K562 (cell line): ENCODE results near the gene OR2V2. TPM values are rescaled to one million over a fixed set of nuclear protein-coding genes. Genes with fewer than 3 reads are reported as not detected.

ENCODE experiments used
- ATF1 ChIP-seq, 2 experiments: fragments of 450-650 bp in 1 of 2; IDR thresholded peaks; 2 replicates each; pipeline ENCODE4 v1.6.1; 2016; ENCODE audit warnings: missing compliant biosample characterization in 1 of 2, missing genetic modification characterization in 1 of 2
- ATF4 ChIP-seq: fragments of 450-650 bp; formaldehyde crosslinking; IDR thresholded peaks from 2 replicates; pipeline ENCODE4 v1.4.0; 2022; ENCODE audit warnings: mild to moderate bottlenecking, moderate library complexity
- CREB3 ChIP-seq: fragments of 450-650 bp; conservative IDR thresholded peaks from 2 replicates; pipeline ENCODE4 v1.6.1; 2016; ENCODE audit warnings: missing genetic modification characterization, low read depth, mild to moderate bottlenecking, missing compliant biosample characterization, moderate library complexity
- DMBX1 ChIP-seq: fragments of 250-450 bp; sonication (Bioruptor Pico); IDR thresholded peaks from 2 replicates; pipeline ENCODE4 v1.8.0; 2022; ENCODE audit warnings: inconsistent platforms, mild to moderate bottlenecking, moderate library complexity, borderline replicate concordance
- EGR1 ChIP-seq: fragments of 450-650 bp; conservative IDR thresholded peaks from 2 replicates; pipeline ENCODE4 v1.6.1; 2017; ENCODE audit warnings: mild to moderate bottlenecking
- ELF4 ChIP-seq: fragments of 450-650 bp; formaldehyde crosslinking; IDR thresholded peaks from 2 replicates; pipeline ENCODE4 v1.4.0; 2022; ENCODE audit warnings: missing genetic modification characterization
- EP400 ChIP-seq: fragments of 450-650 bp; IDR thresholded peaks from 2 replicates; pipeline ENCODE4 v1.6.1; 2017; ENCODE audit warnings: antibody characterized with exemption, mild to moderate bottlenecking, moderate library complexity
- HDAC1 ChIP-seq, 2 experiments: fragments of 450-650 bp; IDR thresholded peaks; 2 replicates each; pipeline ENCODE4 v1.6.1; 2016 to 2017; ENCODE audit warnings: inconsistent platforms in 1 of 2, mild to moderate bottlenecking in 1 of 2, moderate library complexity in 1 of 2
- HMBOX1 ChIP-seq: sonication (generic); IDR thresholded peaks from 2 replicates; pipeline ENCODE4 v1.6.1; 2016
- MAFK ChIP-seq: IDR thresholded peaks from 2 replicates; pipeline ENCODE4 v1.6.1; 2011; ENCODE audit warnings: low read length, improper control_type of control experiment
- MEIS2 ChIP-seq: fragments of 450-650 bp; IDR thresholded peaks from 2 replicates; pipeline ENCODE4 v1.6.1; 2014; ENCODE audit warnings: mild to moderate bottlenecking; ENCODE audit not compliant: partially characterized antibody
- NR4A1 ChIP-seq, 2 experiments: fragments of 250-450 bp in 1 of 2; fragments of 450-650 bp in 1 of 2; sonication (Bioruptor Pico) in 1 of 2; IDR thresholded peaks; 2 replicates each; pipeline versions ENCODE4 v1.4.0 to v1.6.1; 2016 to 2020; ENCODE audit warnings: mild to moderate bottlenecking in 2 of 2, missing compliant biosample characterization in 1 of 2, missing genetic modification characterization in 1 of 2, moderate library complexity in 1 of 2
- PKNOX1 ChIP-seq: fragments of 450-650 bp; IDR thresholded peaks from 2 replicates; pipeline ENCODE4 v1.6.1; 2016
- PPARD ChIP-seq: fragments of 250-450 bp; sonication (Bioruptor Pico); IDR thresholded peaks from 2 replicates; pipeline ENCODE4 v1.8.0; 2022; ENCODE audit warnings: inconsistent platforms, mild to moderate bottlenecking, moderate library complexity
- TFAP4 ChIP-seq: sonication (generic); formaldehyde crosslinking; IDR thresholded peaks from 2 replicates; pipeline ENCODE4 v1.8.0; 2022; ENCODE audit warnings: missing genetic modification reagents, mild to moderate bottlenecking, moderate library complexity, borderline replicate concordance
- TRIM24 ChIP-seq, 2 experiments: fragments of 450-650 bp; IDR thresholded peaks; 2 replicates each; pipeline ENCODE4 v1.6.1; 2016
- ZNF121 ChIP-seq: sonication (generic); formaldehyde crosslinking; conservative IDR thresholded peaks from 2 replicates; pipeline ENCODE4 v1.8.0; 2022; ENCODE audit warnings: missing genetic modification reagents
- ZNF165 ChIP-seq: fragments of 250-450 bp; sonication (Bioruptor Pico); IDR thresholded peaks from 2 replicates; pipeline ENCODE4 v1.4.0; 2020; ENCODE audit warnings: borderline replicate concordance
- ZNF518B ChIP-seq: fragments of 250-450 bp; sonication (Bioruptor Pico); IDR thresholded peaks from 2 replicates; pipeline ENCODE4 v1.5.0; 2021; ENCODE audit warnings: mild to moderate bottlenecking, moderate library complexity
- polyA plus RNA-seq, 8 experiments: library from polyadenylated mRNA; depleted of rRNA in 4 of 8; stranded (reverse) in 5 of 8; unstranded in 3 of 8; fragments of >200 nt; fragmentation: Nextera tagmentation in 2 of 8; fragmentation: Illumina TruSeq in 1 of 8; extraction: Ambion mirVana in 2 of 8; extraction: Trizol in 1 of 8; gene quantifications; 2 replicates each; pipeline versions ENCODE4 v1.2.1 to v1.2.3, GENCODE V29; 2011 to 2014; ENCODE audit warnings: inconsistent platforms in 1 of 8, missing spikeins in 1 of 8
- total RNA-seq, 7 experiments: library from RNA; depleted of rRNA in 6 of 7; stranded (reverse); fragments of >200 nt in 6 of 7; fragmentation: Illumina TruSeq in 2 of 7; extraction: Trizol in 2 of 7; gene quantifications; 2 replicates each; pipeline versions ENCODE4 v1.2.1 to v1.2.3, GENCODE V29; 2011 to 2021; ENCODE audit warnings: low replicate concordance in 1 of 7

The OR2V2 gene
- total and polyA plus RNA-seq, 9 of the 15 experiments (the other 6 are each of a cell fraction or from before 2014, with no cell fraction given) = 0.01 TPM; not detected in 8

GRCh38 chr5:181161534-181162175, 14.3 kb downstream of the OR2V2 start (continued):
- TF ChIP-seq ZNF518B (CRISPR knock-in tag) (no peak), MAFK (peak; percentile 46), TRIM24 (IDR thresholded peaks at IDR 0.05) (0 out of 4 replicates have a peak, but pooled peaks of 1 of the 2 experiments have one; percentile 7), HDAC1 (IDR thresholded peaks at IDR 0.05) (0 out of 4 replicates have a peak, but pooled peaks of 1 of the 2 experiments have one; percentile 8), ZNF121 (CRISPR knock-in tag) (no peak), HMBOX1 (no peak), DMBX1 (CRISPR knock-in tag) (0 out of 2 replicates have a peak, but pooled peaks have one; percentile 11), CREB3 (peak; percentile 56; the same call in 1 of the 2 replicates), ATF4 (CRISPR knock-in tag) (no peak), ZNF165 (no peak), EGR1 (0 out of 2 replicates have a peak, but pooled peaks have one; percentile 4), PKNOX1 (peak; percentile 54), NR4A1 (CRISPR knock-in tag; IDR thresholded peaks at IDR 0.05) (no peak), NR4A1 (tag; IDR thresholded peaks at IDR 0.05) (peak; percentile 71), ELF4 (CRISPR knock-in tag) (no peak), MEIS2 (peak; percentile 33), TFAP4 (CRISPR knock-in tag) (peak; percentile 80), ATF1 (CRISPR knock-in tag; IDR thresholded peaks at IDR 0.05) (no peak), ATF1 (tag; IDR thresholded peaks at IDR 0.05) (peak; percentile 77), PPARD (CRISPR knock-in tag) (no peak), EP400 (peak; percentile 33)
